GM12878 (cell line): Measurements from ENCODE around the gene VTN. TPM values are rescaled to one million over a fixed set of nuclear protein-coding genes. Genes with fewer than 3 reads are reported as not detected.

ENCODE experiments used
- ATAC-seq: fragments of 200-7000 bp; cut with Tn5 transposase; 3 replicates; pipeline ENCODE4 v1.9.1; 2020; ENCODE audit warnings: mild to moderate bottlenecking, moderate library complexity
- BruUV-seq: library from RNA; stranded (reverse); fragments of 400-500 nt; replicated peaks from 2 replicates; lab custom pipeline; 2021; lab: Mats Ljungman, UMichigan
- CTCF ChIA-PET: fragments of 300-600 bp; sonication (Branson Sonifier 250); formaldehyde crosslinking; extraction: SDS; loops from one replicate; lab custom pipeline; 2021; ENCODE audit warnings: inconsistent platforms; lab: Yijun Ruan, JAX
- POLR2A ChIA-PET: fragments of 350-600 bp; formaldehyde crosslinking; extraction: SDS; loops from one replicate; lab custom pipeline; 2021; ENCODE audit warnings: inconsistent platforms; lab: Charles Lee
- RAD21 ChIA-PET: fragments of 300-600 bp; sonication (Branson Sonifier 250); formaldehyde crosslinking; loops from one replicate; lab custom pipeline; 2023; ENCODE audit warnings: antibody characterized with exemption; ENCODE audit not compliant: unreplicated experiment; lab: Charles Lee
- SMC1A ChIA-PET: fragments of 300-600 bp; sonication (Branson Sonifier 250); formaldehyde crosslinking; loops from one replicate; lab custom pipeline; 2023; ENCODE audit not compliant: unreplicated experiment, uncharacterized antibody; lab: Charles Lee
- DNase-seq: peaks from one replicate; pipeline ENCODE4 v3.0.0-alpha.2; 2011; ENCODE audit warnings: low read depth, low spot score
- FAIRE-seq: peaks from 3 replicates; lab custom pipeline; 2011; peaks lifted over from hg19 to GRCh38; lab: Jason Lieb, UNC
- H2AFZ ChIP-seq: 2 replicates; pipeline ENCODE4 v1.6.0; 2011; ENCODE audit warnings: low read depth, low read length, control low read depth; ENCODE audit not compliant: control insufficient read depth
- H3K27ac ChIP-seq: 2 replicates; pipeline ENCODE4 v1.5.1; 2011; ENCODE audit warnings: control low read depth; ENCODE audit not compliant: control insufficient read depth, insufficient read depth
- H3K27me3 ChIP-seq, 2 experiments: replicated peaks in 1 of 2; 2 replicates each; pipeline versions ENCODE4 v1.6.0 to v1.6.1; 2011; ENCODE audit warnings: low read length in 1 of 2; ENCODE audit not compliant: control insufficient read depth in 2 of 2, insufficient read depth in 2 of 2
- H3K36me3 ChIP-seq, 2 experiments: 2 replicates each; pipeline ENCODE4 v1.5.1; 2011; ENCODE audit warnings: low read length in 1 of 2; ENCODE audit not compliant: control insufficient read depth in 2 of 2, insufficient read depth in 2 of 2
- H3K4me1 ChIP-seq: 2 replicates; pipeline ENCODE4 v1.6.1; 2011; ENCODE audit warnings: mild to moderate bottlenecking, low read length, moderate library complexity, mixed read lengths; ENCODE audit not compliant: control insufficient read depth, insufficient read depth
- H3K4me2 ChIP-seq: 2 replicates; pipeline ENCODE4 v1.6.0; 2011; ENCODE audit warnings: control low read depth; ENCODE audit not compliant: control insufficient read depth, insufficient read depth
- H3K4me3 ChIP-seq: fragments of 200-600 bp; sonication (generic); 2 replicates; pipeline ENCODE4 v1.5.1; 2016
- H3K79me2 ChIP-seq: 2 replicates; pipeline ENCODE4 v1.6.0; 2011; ENCODE audit warnings: low read length; ENCODE audit not compliant: control insufficient read depth, insufficient read depth
- H3K9ac ChIP-seq: 2 replicates; pipeline ENCODE4 v1.8.0; 2011; ENCODE audit warnings: low read length, control low read depth, mixed read lengths; ENCODE audit not compliant: control insufficient read depth, insufficient read depth
- H3K9me3 ChIP-seq: replicated peaks from 3 replicates; pipeline ENCODE4 v1.5.1; 2011; ENCODE audit warnings: mild to moderate bottlenecking, low read length; ENCODE audit not compliant: control insufficient read depth, insufficient read depth
- H4K20me1 ChIP-seq: 2 replicates; pipeline ENCODE4 v1.6.0; 2011; ENCODE audit not compliant: control insufficient read depth, insufficient read depth
- DPF2 ChIP-seq: fragments of 450-650 bp; IDR thresholded peaks from 2 replicates; pipeline ENCODE4 v1.6.1; 2017; ENCODE audit warnings: mild to moderate bottlenecking
- FOXK2 ChIP-seq: fragments of 450-650 bp; IDR thresholded peaks from 2 replicates; pipeline ENCODE4 v1.6.1; 2017; ENCODE audit warnings: mild to moderate bottlenecking, moderate library complexity
- HDAC6 ChIP-seq: fragments of 200-600 bp; sonication (generic); IDR thresholded peaks from one replicate; pipeline ENCODE4 v1.8.0; 2017; ENCODE audit warnings: antibody characterized with exemption; ENCODE audit not compliant: unreplicated experiment
- MEF2B ChIP-seq: fragments of 450-650 bp; IDR thresholded peaks from 2 replicates; pipeline ENCODE4 v1.6.1; 2018; ENCODE audit warnings: mild to moderate bottlenecking, moderate library complexity; ENCODE audit not compliant: partially characterized antibody, poor library complexity, severe bottlenecking
- NBN ChIP-seq: fragments of 450-650 bp; IDR thresholded peaks from 2 replicates; pipeline ENCODE4 v1.6.1; 2016
- SMC3 ChIP-seq: IDR thresholded peaks from 2 replicates; pipeline ENCODE4 v1.6.1; 2011; ENCODE audit warnings: low read length, improper control_type of control experiment, borderline replicate concordance
- TBL1XR1 ChIP-seq: IDR thresholded peaks from 2 replicates; pipeline ENCODE4 v1.6.1; 2012; ENCODE audit warnings: low read depth, low read length, improper control_type of control experiment
- WGBS: methylation state at CpG from one replicate; pipeline ENCODE4 v1.1.6; 2016; ENCODE audit warnings: low lambda C conversion rate; ENCODE audit not compliant: insufficient replicate concordance, insufficient coverage; ENCODE audit errors: missing lambda C conversion rate; 5-methylcytosine and 5-hydroxymethylcytosine counted together
- in situ Hi-C: fragments of 300-500 bp; cut with MboI; formaldehyde crosslinking; loops from 9 replicates; pipeline ENCODE4 v1.14.3; 2018; ENCODE audit warnings: mixed read lengths
- intact Hi-C: fragments of 100-400 bp; cut with micrococcal nuclease; formaldehyde crosslinking; loops from one replicate; pipeline ENCODE4 v1.14.2; 2022; ENCODE audit not compliant: unreplicated experiment
- polyA plus RNA-seq, 11 experiments: library from polyadenylated mRNA; depleted of rRNA in 4 of 11; unstranded in 6 of 11; stranded (reverse) in 5 of 11; fragments of >200 nt; fragmentation: Nextera tagmentation in 4 of 11; fragmentation: Illumina TruSeq in 1 of 11; extraction: Ambion mirVana in 4 of 11; extraction: Trizol in 1 of 11; gene quantifications; 1 replicate in 1 of 11; 2 replicates in 10 of 11; pipeline versions ENCODE4 v1.2.1 to v1.2.3, GENCODE V29; 2011 to 2016; ENCODE audit warnings: inconsistent platforms in 2 of 11, missing spikeins in 2 of 11, low read depth in 1 of 11
- total RNA-seq, 4 experiments: library from RNA; depleted of rRNA in 3 of 4; stranded (reverse); fragments of >200 nt in 3 of 4; fragmentation: Illumina TruSeq in 1 of 4; extraction: Trizol in 1 of 4; gene quantifications; 2 replicates each; pipeline versions ENCODE4 v1.2.1 to v1.2.3, GENCODE V29; 2013 to 2021
- TF ChIP-seq, protein P1 (sequence below): fragments of 450-650 bp; IDR thresholded peaks from 2 replicates; pipeline ENCODE4 v1.6.1; 2017; ENCODE audit warnings: borderline replicate concordance

The VTN gene
- total and polyA plus RNA-seq, 10 of the 15 experiments (the other 5 are each of a cell fraction or from before 2014, with no cell fraction given): 0.04 to 1.3 (median 0.13) TPM; not detected in 5

GRCh38 chr17:28394337-28395116, 24.4 kb upstream of the VTN start (continued):
- no peak for TF ChIP-seq HDAC6

DNA sequence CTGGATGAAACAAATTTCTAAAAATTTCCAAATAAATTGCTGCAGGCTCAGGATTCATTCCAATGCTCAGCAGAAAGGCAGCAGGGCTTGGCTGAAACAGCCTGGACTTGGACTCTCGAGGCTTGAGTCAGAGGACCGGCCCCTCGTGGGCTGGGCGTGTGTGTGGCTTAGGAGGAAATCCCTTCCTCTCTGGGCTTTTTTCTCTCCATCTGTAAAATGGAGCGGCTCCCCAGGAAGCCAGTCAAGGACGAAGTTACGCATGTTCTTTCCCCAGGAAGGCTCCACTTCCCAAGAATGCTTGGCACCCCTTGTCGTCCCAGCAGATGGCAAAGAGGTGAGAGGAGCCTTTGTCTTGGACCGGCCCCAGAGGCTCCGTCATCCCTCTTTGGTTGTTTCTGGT, 22.4 kb upstream of the VTN start:
- TF ChIP-seq MEF2B (no peak), TBL1XR1 (no peak), SMC3 (no peak), DPF2 (no peak), FOXK2 (no peak), NBN (no peak)
- TF ChIP-seq, protein P1, sequence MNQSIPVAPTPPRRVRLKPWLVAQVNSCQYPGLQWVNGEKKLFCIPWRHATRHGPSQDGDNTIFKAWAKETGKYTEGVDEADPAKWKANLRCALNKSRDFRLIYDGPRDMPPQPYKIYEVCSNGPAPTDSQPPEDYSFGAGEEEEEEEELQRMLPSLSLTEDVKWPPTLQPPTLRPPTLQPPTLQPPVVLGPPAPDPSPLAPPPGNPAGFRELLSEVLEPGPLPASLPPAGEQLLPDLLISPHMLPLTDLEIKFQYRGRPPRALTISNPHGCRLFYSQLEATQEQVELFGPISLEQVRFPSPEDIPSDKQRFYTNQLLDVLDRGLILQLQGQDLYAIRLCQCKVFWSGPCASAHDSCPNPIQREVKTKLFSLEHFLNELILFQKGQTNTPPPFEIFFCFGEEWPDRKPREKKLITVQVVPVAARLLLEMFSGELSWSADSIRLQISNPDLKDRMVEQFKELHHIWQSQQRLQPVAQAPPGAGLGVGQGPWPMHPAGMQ: no peak
- TF ChIP-seq, all 136 proteins: peak for 0
- 98% methylated on average over 10 of the region's 10 CpGs for WGBS
- POLR2A ChIA-PET: no interaction called here
- no peak for ATAC-seq
- intact Hi-C loops: no loop called here
- no TSS peak for BruUV-seq
- H3K36me3 ChIP-seq: peaks cover 0 to 15% of the 10 kb centered on the region in 2 experiments; a peak in 3 of 4 replicates
- H3K4me2 ChIP-seq: no peak overlapping the region
- no peak overlapping the region for H3K9ac ChIP-seq
- no peak for DNase-seq
- H3K4me3 ChIP-seq: no peak overlapping the region
- in situ Hi-C loops: no loop called here
- no peaks in the 10 kb centered on the region for H3K9me3 ChIP-seq
- CTCF ChIA-PET: interaction anchor here (1.7 kb wide), 1 partner anchor 24 kb away, joined by 5 read pairs; no protein-coding TSS in a partner anchor
- no peaks in the 10 kb centered on the region for H3K4me1 ChIP-seq
- H3K27ac ChIP-seq: no peak overlapping the region
- FAIRE-seq: no peak
- SMC1A ChIA-PET: no interaction called here
- no peaks in the 10 kb centered on the region for H4K20me1 ChIP-seq
- RAD21 ChIA-PET: no interaction called here
- no peaks in the 10 kb centered on the region for H3K79me2 ChIP-seq
- no peaks in the 10 kb centered on the region for H3K27me3 ChIP-seq
- H2AFZ ChIP-seq: no peak overlapping the region
